A549 (cell line): ENCODE data around the gene NTM. TPM values are rescaled to one million over a fixed set of nuclear protein-coding genes. Genes with fewer than 3 reads are reported as not detected.

Experiments
- ATAC-seq, 2 experiments: fragments of 200-7000 bp in 1 of 2; fragments of >200 bp in 1 of 2; cut with Nextera tagmentation in 1 of 2; cut with Tn5 transposase in 1 of 2; 3 replicates each; pipeline versions ENCODE4 v1.8.0 to v1.9.1; 2018 to 2020; ENCODE audit warnings: mild to moderate bottlenecking in 1 of 2, moderate library complexity in 1 of 2
- CTCF ChIA-PET: fragments of 300-600 bp; sonication (Branson Sonifier 250); formaldehyde crosslinking; extraction: SDS; loops from one replicate; lab custom pipeline; 2021; ENCODE audit warnings: antibody characterized with exemption, inconsistent platforms; lab: Yijun Ruan, JAX
- POLR2A ChIA-PET: fragments of 350-600 bp; formaldehyde crosslinking; extraction: SDS; loops from one replicate; lab custom pipeline; 2021; ENCODE audit warnings: antibody characterized with exemption, inconsistent platforms; lab: Yijun Ruan, JAX
- DNase-seq, 2 experiments: peaks; one replicate each; pipeline versions ENCODE4 v3.0.0 to v3.0.0-alpha.2; 2011 to 2016; ENCODE audit warnings: low read depth in 1 of 2, low spot score in 1 of 2
- FAIRE-seq: peaks from 2 replicates; lab custom pipeline; 2011; peaks lifted over from hg19 to GRCh38; lab: Jason Lieb, UNC
- H3K27ac ChIP-seq, 2 experiments: fragments of >200 bp; sonication (Bioruptor Twin); formaldehyde crosslinking; 3 replicates each; pipeline ENCODE4 v1.5.1; 2016 to 2017
- H3K4me1 ChIP-seq: fragments of >200 bp; sonication (Bioruptor Twin); formaldehyde crosslinking; 3 replicates; pipeline ENCODE4 v1.6.1; 2016
- H3K4me2 ChIP-seq: fragments of >200 bp; sonication (Bioruptor Twin); formaldehyde crosslinking; 3 replicates; pipeline ENCODE4 v1.6.1; 2016
- H3K4me3 ChIP-seq: fragments of >200 bp; sonication (Bioruptor Twin); formaldehyde crosslinking; 3 replicates; pipeline ENCODE4 v1.5.1; 2016
- H3K9me3 ChIP-seq: fragments of >200 bp; sonication (Bioruptor Twin); formaldehyde crosslinking; 3 replicates; pipeline ENCODE4 v1.6.1; 2016
- CBX8 ChIP-seq: fragments of 200-600 bp; sonication (generic); IDR thresholded peaks from 2 replicates; pipeline ENCODE4 v1.6.1; 2016
- CEBPB ChIP-seq, 2 experiments: fragments of >200 bp in 1 of 2; sonication (Bioruptor Twin) in 1 of 2; formaldehyde crosslinking in 1 of 2; IDR thresholded peaks; 2 replicates each; pipeline ENCODE4 v1.6.1; 2012 to 2016
- CHD4 ChIP-seq: fragments of 200-600 bp; sonication (generic); IDR thresholded peaks from 2 replicates; pipeline ENCODE4 v1.6.1; 2016; ENCODE audit warnings: antibody characterized with exemption, mild to moderate bottlenecking, borderline replicate concordance
- EHF ChIP-seq: fragments of 250-450 bp; sonication (Bioruptor Pico); IDR thresholded peaks from 2 replicates; pipeline ENCODE4 v1.5.0; 2020; ENCODE audit warnings: mild to moderate bottlenecking
- EHMT2 ChIP-seq: fragments of 200-600 bp; sonication (generic); IDR thresholded peaks from 2 replicates; pipeline ENCODE4 v1.6.1; 2016; ENCODE audit warnings: antibody characterized with exemption, low read depth, mild to moderate bottlenecking, moderate library complexity
- EP300 ChIP-seq, 2 experiments: fragments of >200 bp; sonication (Bioruptor Twin); formaldehyde crosslinking; IDR thresholded peaks; 2 replicates in 1 of 2; 3 replicates in 1 of 2; pipeline ENCODE4 v1.6.1; 2016 to 2017
- FOXS1 ChIP-seq: fragments of 250-450 bp; sonication (Bioruptor Pico); IDR thresholded peaks from 2 replicates; pipeline ENCODE4 v1.5.0; 2020; ENCODE audit warnings: mild to moderate bottlenecking, moderate library complexity
- GATA3 ChIP-seq: IDR thresholded peaks from 2 replicates; pipeline ENCODE4 v1.6.1; 2012; ENCODE audit warnings: borderline replicate concordance
- HEYL ChIP-seq: fragments of 250-450 bp; sonication (Bioruptor Pico); IDR thresholded peaks from 2 replicates; pipeline ENCODE4 v1.8.0; 2021; ENCODE audit warnings: mild to moderate bottlenecking, moderate library complexity
- HOXA7 ChIP-seq: fragments of 250-450 bp; sonication (Bioruptor Pico); IDR thresholded peaks from 2 replicates; pipeline ENCODE4 v1.5.0; 2020; ENCODE audit warnings: mild to moderate bottlenecking, moderate library complexity
- HOXB13 ChIP-seq: fragments of 250-450 bp; sonication (Bioruptor Pico); IDR thresholded peaks from 2 replicates; pipeline ENCODE4 v1.5.0; 2020; ENCODE audit warnings: low read depth, mild to moderate bottlenecking, moderate library complexity
- JUN ChIP-seq, 2 experiments: fragments of >200 bp; sonication (Bioruptor Twin); formaldehyde crosslinking; IDR thresholded peaks; 2 replicates in 1 of 2; 3 replicates in 1 of 2; pipeline ENCODE4 v1.6.1; 2016 to 2017
- JUNB ChIP-seq: fragments of >200 bp; sonication (Bioruptor Twin); formaldehyde crosslinking; IDR thresholded peaks from 2 replicates; pipeline ENCODE4 v1.6.1; 2016
- KDM5A ChIP-seq: fragments of 200-600 bp; sonication (generic); IDR thresholded peaks from 2 replicates; pipeline ENCODE4 v1.6.1; 2016; ENCODE audit warnings: antibody characterized with exemption, mild to moderate bottlenecking
- MYC ChIP-seq: IDR thresholded peaks from 2 replicates; pipeline ENCODE4 v1.6.1; 2012; ENCODE audit warnings: mild to moderate bottlenecking, inconsistent platforms, low read length, improper control_type of control experiment, borderline replicate concordance
- NFE2L2 ChIP-seq: fragments of 150-350 bp; conservative IDR thresholded peaks from 2 replicates; pipeline ENCODE4 v1.6.1; 2014; ENCODE audit warnings: low read length
- NR3C1 ChIP-seq: fragments of >200 bp; sonication (Bioruptor Twin); formaldehyde crosslinking; IDR thresholded peaks from 3 replicates; pipeline ENCODE4 v1.6.1; 2017
- PBX3 ChIP-seq: IDR thresholded peaks from 2 replicates; pipeline ENCODE4 v1.6.1; 2012
- PHF8 ChIP-seq: fragments of 200-600 bp; sonication (generic); IDR thresholded peaks from 2 replicates; pipeline ENCODE4 v1.6.1; 2016; ENCODE audit warnings: low read depth, mild to moderate bottlenecking, antibody characterized with exemption, moderate library complexity, borderline replicate concordance
- POLR2AphosphoS2 ChIP-seq: conservative IDR thresholded peaks from 2 replicates; pipeline ENCODE4 v1.6.1; 2012; ENCODE audit warnings: low read length, improper control_type of control experiment, inconsistent platforms
- RAD21 ChIP-seq, 2 experiments: fragments of >200 bp in 1 of 2; sonication (Bioruptor Twin) in 1 of 2; formaldehyde crosslinking in 1 of 2; IDR thresholded peaks in 1 of 2; conservative IDR thresholded peaks in 1 of 2; 2 replicates in 1 of 2; 3 replicates in 1 of 2; pipeline ENCODE4 v1.6.1; 2012 to 2018; ENCODE audit warnings: inconsistent platforms in 1 of 2
- RCOR1 ChIP-seq: fragments of 150-350 bp; IDR thresholded peaks from 2 replicates; pipeline ENCODE4 v1.6.1; 2014; ENCODE audit warnings: antibody characterized with exemption, low read length, low read depth
- RFX5 ChIP-seq: fragments of 450-650 bp; IDR thresholded peaks from 2 replicates; pipeline ENCODE4 v1.7.1; 2014; ENCODE audit warnings: antibody characterized with exemption, mild to moderate bottlenecking, moderate library complexity
- TFCP2L1 ChIP-seq: fragments of 250-450 bp; sonication (Bioruptor Pico); IDR thresholded peaks from 2 replicates; pipeline ENCODE4 v1.5.0; 2021; ENCODE audit warnings: mild to moderate bottlenecking
- TP53 ChIP-seq: fragments of 250-450 bp; sonication (Bioruptor Pico); IDR thresholded peaks from 2 replicates; pipeline ENCODE4 v1.5.0; 2021; ENCODE audit warnings: mild to moderate bottlenecking, moderate library complexity
- WGBS: methylation state at CpG from one replicate; pipeline ENCODE4 v1.1.6; 2017; ENCODE audit errors: missing lambda C conversion rate; 5-methylcytosine and 5-hydroxymethylcytosine counted together
- polyA plus RNA-seq, 4 experiments: library from polyadenylated mRNA; depleted of rRNA in 3 of 4; stranded (reverse); fragments of >200 nt; fragmentation: RNase III in 1 of 4; extraction: RNeasy Plus Mini Kit Qiagen cat#74134 plus additional on column Dnase treatment in 1 of 4; gene quantifications; 2 replicates in 3 of 4; 3 replicates in 1 of 4; pipeline ENCODE4 v1.2.3, GENCODE V29; 2011 to 2017
- TF ChIP-seq, protein P1 (sequence below): fragments of 150-350 bp; IDR thresholded peaks from 2 replicates; pipeline ENCODE4 v1.6.1; 2014; ENCODE audit warnings: low read depth, mild to moderate bottlenecking, low read length
- TF ChIP-seq, protein P2 (sequence below): fragments of 250-450 bp; sonication (Bioruptor Pico); IDR thresholded peaks from 2 replicates; pipeline ENCODE4 v1.5.0; 2020; ENCODE audit warnings: low read depth, mild to moderate bottlenecking, moderate library complexity
- TF ChIP-seq, protein P3 (sequence below): fragments of >200 bp; sonication (Bioruptor Twin); formaldehyde crosslinking; IDR thresholded peaks from 3 replicates; pipeline ENCODE4 v1.5.1; 2016

NTM gene
- polyA plus RNA-seq, 2 of the 4 experiments (the other 2 are of a cell fraction): not detected

- H3K9me3 ChIP-seq: no peaks in the 10 kb centered on the region
- no peak overlapping the region for H3K27ac ChIP-seq
- no peak for FAIRE-seq
- no peak for ATAC-seq
- ChIA-PET POLR2A (no interaction called here), CTCF (no interaction called here)
- H3K4me2 ChIP-seq: no peak overlapping the region
- WGBS: 1% methylated on average over 5 of the region's 5 CpGs
- no peak overlapping the region for H3K4me3 ChIP-seq
- H3K4me1 ChIP-seq: no peaks in the 10 kb centered on the region
- no peak for TF ChIP-seq HEYL (CRISPR knock-in tag)
- TF ChIP-seq FOXS1: no peak
- TF ChIP-seq JUN (IDR thresholded peaks at IDR 0.05): no peak
- TF ChIP-seq MYC: no peak
- no peak for TF ChIP-seq NR3C1
- TF ChIP-seq EP300 (IDR thresholded peaks at IDR 0.05): no peak
- DNase-seq: no peak
Measured at GRCh38 chr11:132082566-132082965, 712.2 kb downstream of the NTM start.

DNA sequence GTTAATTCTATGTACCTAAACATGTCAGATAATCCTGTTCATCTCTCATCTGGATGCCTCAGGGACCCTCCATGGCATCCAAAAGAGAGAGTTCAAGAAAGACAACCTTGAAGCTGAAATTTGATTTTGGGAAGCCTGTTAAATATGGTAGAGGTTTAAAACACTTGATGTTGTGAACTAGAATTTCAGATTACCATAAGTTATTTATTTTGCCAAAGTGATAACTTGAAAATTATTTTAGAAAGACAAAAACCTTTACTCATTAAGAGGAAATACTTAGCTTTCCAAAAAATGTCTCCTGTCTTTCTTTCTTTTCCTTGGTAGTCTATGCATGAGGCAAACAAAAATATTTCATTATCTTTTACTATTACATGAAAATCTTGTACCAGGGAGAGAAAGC, 714.0 kb downstream of the NTM start:
- no peaks in the 10 kb centered on the region for H3K9me3 ChIP-seq

DNA sequence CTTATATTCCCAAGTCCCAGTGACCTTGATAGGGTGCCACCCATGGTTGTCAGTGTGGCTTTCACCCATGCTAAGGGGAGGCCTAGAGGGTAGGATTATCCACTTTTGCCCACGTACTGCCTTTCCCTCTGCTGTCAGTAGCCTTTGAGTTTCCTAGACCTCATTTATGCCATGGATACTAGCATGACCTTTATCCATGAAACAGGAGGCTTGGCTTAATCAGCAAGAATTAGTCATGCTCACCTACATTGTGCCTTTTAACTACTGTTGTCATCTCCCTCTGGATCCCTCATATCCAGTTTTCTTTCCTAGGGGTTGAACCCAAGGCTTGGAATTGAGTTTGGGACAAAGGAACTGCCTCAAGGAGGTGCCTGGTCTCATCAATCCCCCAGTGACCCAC, 716.7 kb downstream of the NTM start:
- ChIA-PET CTCF (no interaction called here), POLR2A (no interaction called here)
- ATAC-seq (no peak), FAIRE-seq (no peak), DNase-seq (no peak)
- H3K4me2 ChIP-seq: no peak overlapping the region
- H3K4me3 ChIP-seq: no peak overlapping the region
- TF ChIP-seq TFCP2L1 (CRISPR knock-in tag): no peak
- no peak for TF ChIP-seq NFE2L2
- no peak for TF ChIP-seq HEYL (CRISPR knock-in tag)
- TF ChIP-seq PHF8: no peak
- TF ChIP-seq, protein P1, sequence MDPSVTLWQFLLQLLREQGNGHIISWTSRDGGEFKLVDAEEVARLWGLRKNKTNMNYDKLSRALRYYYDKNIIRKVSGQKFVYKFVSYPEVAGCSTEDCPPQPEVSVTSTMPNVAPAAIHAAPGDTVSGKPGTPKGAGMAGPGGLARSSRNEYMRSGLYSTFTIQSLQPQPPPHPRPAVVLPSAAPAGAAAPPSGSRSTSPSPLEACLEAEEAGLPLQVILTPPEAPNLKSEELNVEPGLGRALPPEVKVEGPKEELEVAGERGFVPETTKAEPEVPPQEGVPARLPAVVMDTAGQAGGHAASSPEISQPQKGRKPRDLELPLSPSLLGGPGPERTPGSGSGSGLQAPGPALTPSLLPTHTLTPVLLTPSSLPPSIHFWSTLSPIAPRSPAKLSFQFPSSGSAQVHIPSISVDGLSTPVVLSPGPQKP: no peak
- TF ChIP-seq GATA3: no peak
- no peak for TF ChIP-seq CBX8
- no peak for TF ChIP-seq RFX5
- TF ChIP-seq TP53: no peak
- no peak for TF ChIP-seq HOXA7 (CRISPR knock-in tag)
- no peak for TF ChIP-seq POLR2AphosphoS2
- TF ChIP-seq CEBPB (IDR thresholded peaks at IDR 0.05): no peak
- no peak for TF ChIP-seq PBX3
- H3K9me3 ChIP-seq: no peaks in the 10 kb centered on the region
- H3K4me1 ChIP-seq: no peaks in the 10 kb centered on the region
- no peak overlapping the region for H3K27ac ChIP-seq
- no CpG with 5 or more reads among the region's 1 CpG for WGBS

More for the DNA sequence above, 714.0 kb downstream of the NTM start:
- Histone ChIP-seq H3K4me1 (no peaks in the 10 kb centered on the region), H3K4me3 (no peak overlapping the region), H3K27ac (no peak overlapping the region), H3K4me2 (no peak overlapping the region)
- ChIA-PET CTCF (interaction anchor here (0.6 kb wide), 1 partner anchor 59 kb away, joined by 3 read pairs; no protein-coding TSS in a partner anchor), POLR2A (no interaction called here)
- ATAC-seq (no peak), FAIRE-seq (no peak), DNase-seq (no peak)
- TF ChIP-seq, protein P2, sequence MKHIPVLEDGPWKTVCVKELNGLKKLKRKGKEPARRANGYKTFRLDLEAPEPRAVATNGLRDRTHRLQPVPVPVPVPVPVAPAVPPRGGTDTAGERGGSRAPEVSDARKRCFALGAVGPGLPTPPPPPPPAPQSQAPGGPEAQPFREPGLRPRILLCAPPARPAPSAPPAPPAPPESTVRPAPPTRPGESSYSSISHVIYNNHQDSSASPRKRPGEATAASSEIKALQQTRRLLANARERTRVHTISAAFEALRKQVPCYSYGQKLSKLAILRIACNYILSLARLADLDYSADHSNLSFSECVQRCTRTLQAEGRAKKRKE (CRISPR knock-in tag): no peak
- TF ChIP-seq CBX8 (no peak), EP300 (IDR thresholded peaks at IDR 0.05) (no peak), EHF (no peak), RCOR1 (no peak), JUNB (no peak), CHD4 (no peak), KDM5A (no peak), HOXB13 (CRISPR knock-in tag) (no peak), EHMT2 (no peak), NR3C1 (no peak), RAD21 (conservative IDR thresholded peaks at IDR 0.05 in 1 of 2, IDR thresholded peaks at IDR 0.05 in 1 of 2) (no peak), JUN (IDR thresholded peaks at IDR 0.05) (no peak), GATA3 (no peak)
- TF ChIP-seq, protein P3, sequence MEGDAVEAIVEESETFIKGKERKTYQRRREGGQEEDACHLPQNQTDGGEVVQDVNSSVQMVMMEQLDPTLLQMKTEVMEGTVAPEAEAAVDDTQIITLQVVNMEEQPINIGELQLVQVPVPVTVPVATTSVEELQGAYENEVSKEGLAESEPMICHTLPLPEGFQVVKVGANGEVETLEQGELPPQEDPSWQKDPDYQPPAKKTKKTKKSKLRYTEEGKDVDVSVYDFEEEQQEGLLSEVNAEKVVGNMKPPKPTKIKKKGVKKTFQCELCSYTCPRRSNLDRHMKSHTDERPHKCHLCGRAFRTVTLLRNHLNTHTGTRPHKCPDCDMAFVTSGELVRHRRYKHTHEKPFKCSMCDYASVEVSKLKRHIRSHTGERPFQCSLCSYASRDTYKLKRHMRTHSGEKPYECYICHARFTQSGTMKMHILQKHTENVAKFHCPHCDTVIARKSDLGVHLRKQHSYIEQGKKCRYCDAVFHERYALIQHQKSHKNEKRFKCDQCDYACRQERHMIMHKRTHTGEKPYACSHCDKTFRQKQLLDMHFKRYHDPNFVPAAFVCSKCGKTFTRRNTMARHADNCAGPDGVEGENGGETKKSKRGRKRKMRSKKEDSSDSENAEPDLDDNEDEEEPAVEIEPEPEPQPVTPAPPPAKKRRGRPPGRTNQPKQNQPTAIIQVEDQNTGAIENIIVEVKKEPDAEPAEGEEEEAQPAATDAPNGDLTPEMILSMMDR: no peak
